GM12892 (cell line): ENCODE data around the gene ZBTB38.

Source experiments
- POLR2A ChIP-seq: IDR thresholded peaks from 2 replicates; pipeline ENCODE4 v1.6.1; 2011; ENCODE audit warnings: low read depth, low read length, control low read depth
- POLR2AphosphoS5 ChIP-seq: IDR thresholded peaks from 2 replicates; pipeline ENCODE4 v1.6.1; 2011; ENCODE audit warnings: low read depth, low read length, control low read depth
- TAF1 ChIP-seq: IDR thresholded peaks from 2 replicates; pipeline ENCODE4 v1.6.1; 2011; ENCODE audit warnings: low read depth, mild to moderate bottlenecking, control low read depth, low read length, borderline replicate concordance

DNA sequence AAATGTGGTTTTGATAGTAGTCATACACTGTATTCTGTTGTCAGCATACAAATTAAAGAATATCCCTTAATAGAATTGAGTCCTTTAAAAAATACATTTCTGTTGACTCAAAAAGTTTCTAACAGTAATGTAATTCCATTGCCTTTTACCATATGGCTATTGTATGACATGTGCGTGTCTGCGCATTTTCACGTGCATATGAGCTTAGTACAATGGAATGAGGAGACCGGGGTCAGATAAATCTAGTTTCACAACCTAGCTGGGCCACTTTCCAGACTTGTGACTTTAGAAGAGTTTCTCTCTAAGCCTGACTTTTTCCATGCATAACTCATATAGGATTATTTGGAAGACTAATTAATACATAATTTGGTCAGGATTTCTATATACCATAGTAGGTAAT is 38.7 kb downstream of the ZBTB38 start:
- TF ChIP-seq POLR2AphosphoS5: no peak
- no peak for TF ChIP-seq POLR2A
- TF ChIP-seq TAF1: no peak
